ENCODE measurements around the gene SMPD4.
"Not testable (repeated sequence)": the region's sequence is repeated elsewhere in the genome, so short reads cannot be mapped to it uniquely, and the experiment has no call there.

SMPD4 gene

GRCh38 chr2:130157354-130157753, 24.0 kb downstream of the SMPD4 start:
- not testable (repeated sequence) for DNase-seq

- DNase-seq = no peak
Observed at GRCh38 chr2:130156624-130157004, 24.8 kb downstream of the SMPD4 start.

GRCh38 chr2:130155956-130156623, 25.3 kb downstream of the SMPD4 start:
- peak; percentile 17 for DNase-seq

GRCh38 chr2:130154773-130155765, 26.3 kb downstream of the SMPD4 start:
- DNase-seq = no peak

GRCh38 chr2:130154423-130154770, 27.0 kb downstream of the SMPD4 start:
- not testable (repeated sequence) for DNase-seq

- DNase-seq = not testable (repeated sequence)
Observed at GRCh38 chr2:130153721-130154422, 27.5 kb downstream of the SMPD4 start.

- no peak for DNase-seq
Observed at GRCh38 chr2:130152816-130153595, 28.4 kb downstream of the SMPD4 start.

- not testable (repeated sequence) for DNase-seq
Observed at GRCh38 chr2:130152136-130152815, 29.1 kb downstream of the SMPD4 start.

GRCh38 chr2:130151145-130151512, 30.3 kb downstream of the SMPD4 start:
- DNase-seq = not testable (repeated sequence)

- DNase-seq = no peak
Observed at GRCh38 chr2:130150181-130151144, 30.9 kb downstream of the SMPD4 start.

GRCh38 chr2:130148515-130148914, 32.9 kb downstream of the SMPD4 start:
- DNase-seq = peak; percentile 22

GRCh38 chr2:130145006-130145414, 36.4 kb downstream of the SMPD4 start, which contains the start of gene CCDC74B:
Gene CCDC74B (minus strand): TSS chr2:130145112. CDS start chr2:130144996, 116 bp downstream.
- DNase-seq = peak; percentile 45

- peak; percentile 22 for DNase-seq
Observed at GRCh38 chr2:130143266-130144039, 37.9 kb downstream of the SMPD4 start.

- not testable (repeated sequence) for DNase-seq
Observed at GRCh38 chr2:130142396-130143265, 38.8 kb downstream of the SMPD4 start.

GRCh38 chr2:130141645-130142370, 39.6 kb downstream of the SMPD4 start:
- not testable (repeated sequence) for DNase-seq

GRCh38 chr2:130141002-130141401, 40.4 kb downstream of the SMPD4 start:
- DNase-seq = not testable (repeated sequence)

- not testable (repeated sequence) for DNase-seq
Observed at GRCh38 chr2:130140516-130140915, 40.9 kb downstream of the SMPD4 start.

Measured in NCI-H510A (cell line).